Measurements from ENCODE around the gene ST6GALNAC3.

ST6GALNAC3 gene

GRCh38 chr1:76430531-76430930, 356.0 kb downstream of the ST6GALNAC3 start:
- DNase-seq (ENCODE audit: low read depth in 2 of 2) = no peak

GRCh38 chr1:76433526-76433925, 359.0 kb downstream of the ST6GALNAC3 start:
- no peak for DNase-seq (ENCODE audit: low read depth in 2 of 2)

DNA sequence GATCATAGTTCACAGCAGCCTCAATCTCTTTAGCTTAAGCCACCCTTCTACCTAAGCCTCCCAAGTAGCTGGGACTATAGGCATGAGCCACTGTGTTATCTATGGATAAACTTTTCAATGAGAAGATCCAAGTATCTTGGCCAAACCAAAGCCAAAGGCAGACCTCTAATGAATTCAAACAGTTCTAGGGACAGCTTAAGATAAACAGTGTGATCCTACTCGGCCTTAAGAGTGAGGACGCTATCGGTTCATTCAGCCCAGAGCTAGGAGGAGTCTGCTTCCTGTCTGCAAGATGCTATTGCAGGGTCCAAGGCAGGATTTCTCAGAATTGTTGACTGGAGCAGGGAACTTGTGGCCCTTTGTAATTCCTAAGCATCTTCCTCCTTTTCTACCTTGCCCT, 368.7 kb downstream of the ST6GALNAC3 start:
- DNase-seq (ENCODE audit: low read depth in 2 of 2) = no peak

- DNase-seq (ENCODE audit: low read depth in 2 of 2) = no peak
Observed at GRCh38 chr1:76444773-76445172, 370.2 kb downstream of the ST6GALNAC3 start.

DNA sequence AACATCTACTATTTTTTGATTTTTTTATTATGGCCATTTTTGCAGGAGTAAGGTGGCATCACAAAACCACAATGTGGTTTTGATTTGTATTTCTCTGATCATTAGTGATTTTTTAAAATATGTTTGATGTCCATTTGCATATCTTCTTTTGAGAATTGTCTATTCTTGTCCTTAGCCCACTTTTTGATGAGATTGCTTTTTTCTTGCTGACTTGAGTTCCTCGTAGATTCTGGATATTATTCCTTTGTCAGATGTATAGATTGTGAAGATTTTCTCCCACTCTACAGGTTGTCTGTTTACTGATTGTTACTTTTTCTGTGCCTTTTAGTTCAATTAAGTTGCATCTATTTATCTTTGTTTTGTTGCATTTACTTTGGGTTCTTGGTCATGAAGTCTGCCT, 375.7 kb downstream of the ST6GALNAC3 start:
- no peak for DNase-seq (ENCODE audit: low read depth in 2 of 2)

DNA sequence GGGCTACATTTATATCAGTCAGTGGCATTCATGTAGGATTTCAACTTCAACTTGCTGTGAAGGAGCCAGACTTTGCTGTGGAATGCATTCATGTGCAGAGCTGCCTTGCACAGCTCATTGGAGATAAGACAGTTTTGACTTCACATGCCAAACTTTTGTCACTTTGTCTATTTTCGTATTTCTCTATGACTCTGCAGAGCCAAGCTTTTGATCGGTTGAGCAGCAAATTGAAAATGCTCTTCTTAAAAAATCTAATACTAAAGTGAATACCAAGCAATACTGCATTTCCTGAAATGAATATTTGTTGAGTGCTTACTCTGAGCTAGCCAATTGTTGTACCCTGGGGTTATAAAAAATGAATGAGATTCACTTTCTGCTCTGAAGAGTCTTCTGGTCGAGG, 388.7 kb downstream of the ST6GALNAC3 start:
- no peak for DNase-seq (ENCODE audit: low read depth in 2 of 2)

DNA sequence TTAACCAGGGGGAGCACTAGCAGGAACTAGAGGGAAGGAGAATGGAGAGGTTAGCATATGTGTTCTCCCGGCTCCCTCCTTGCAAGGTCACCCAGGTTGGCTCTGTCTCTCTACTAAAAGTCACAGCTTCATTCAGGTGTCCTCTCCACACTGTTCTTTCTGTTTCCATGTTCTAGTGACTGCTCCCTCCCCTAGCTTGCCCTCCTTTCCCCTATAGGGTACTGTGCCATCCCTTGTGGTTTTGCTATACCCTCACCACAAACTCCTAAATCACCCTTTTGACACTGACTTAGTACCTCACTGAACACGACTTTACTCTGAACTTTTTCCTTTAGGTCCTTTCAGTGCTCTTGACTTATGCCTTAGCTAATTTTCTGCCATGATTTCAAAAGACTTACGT, 389.3 kb downstream of the ST6GALNAC3 start:
- no peak for DNase-seq (ENCODE audit: low read depth in 2 of 2)

DNA sequence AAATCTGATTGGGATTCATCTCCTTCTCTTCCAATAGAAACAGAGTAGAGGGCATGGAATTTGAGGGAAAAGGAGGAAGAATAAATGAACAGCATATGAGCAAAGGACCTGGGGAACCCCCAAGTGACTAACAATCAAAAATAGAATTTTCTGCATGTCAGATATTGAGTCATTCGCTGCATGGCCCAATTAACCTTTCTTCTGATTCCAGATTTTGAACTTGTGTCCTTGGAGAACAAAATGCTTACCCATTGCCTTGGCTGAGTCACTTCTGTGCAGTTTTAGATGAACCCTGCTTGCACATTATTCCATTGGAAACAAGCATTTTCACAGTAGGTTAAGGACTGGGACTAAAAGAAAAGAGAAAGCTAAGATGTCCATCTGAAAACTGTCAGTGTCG, 390.5 kb downstream of the ST6GALNAC3 start:
- DNase-seq (ENCODE audit: low read depth in 2 of 2) = no peak

DNA sequence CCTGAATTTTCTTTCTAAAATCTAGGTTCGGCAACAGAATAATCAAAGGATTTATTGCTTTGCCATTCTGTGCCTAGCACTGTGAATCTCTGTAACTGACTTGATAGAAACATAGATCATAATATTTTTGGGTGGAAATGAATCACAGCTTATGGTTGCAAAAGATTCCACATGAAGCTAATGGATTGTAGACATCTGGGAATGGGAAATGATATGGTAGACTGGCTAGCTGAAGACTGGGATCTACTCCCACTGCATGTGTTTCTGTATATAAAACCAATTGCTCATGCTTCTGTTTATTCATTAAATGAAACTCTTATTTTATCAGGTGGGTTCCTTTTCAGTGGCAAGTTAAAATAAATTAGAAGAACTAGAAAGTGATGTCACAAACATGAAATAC, 395.6 kb downstream of the ST6GALNAC3 start:
- DNase-seq (ENCODE audit: low read depth in 2 of 2) = no peak

GRCh38 chr1:76471536-76471935, 397.0 kb downstream of the ST6GALNAC3 start:
- DNase-seq (ENCODE audit: low read depth in 2 of 2) = no peak

DNA sequence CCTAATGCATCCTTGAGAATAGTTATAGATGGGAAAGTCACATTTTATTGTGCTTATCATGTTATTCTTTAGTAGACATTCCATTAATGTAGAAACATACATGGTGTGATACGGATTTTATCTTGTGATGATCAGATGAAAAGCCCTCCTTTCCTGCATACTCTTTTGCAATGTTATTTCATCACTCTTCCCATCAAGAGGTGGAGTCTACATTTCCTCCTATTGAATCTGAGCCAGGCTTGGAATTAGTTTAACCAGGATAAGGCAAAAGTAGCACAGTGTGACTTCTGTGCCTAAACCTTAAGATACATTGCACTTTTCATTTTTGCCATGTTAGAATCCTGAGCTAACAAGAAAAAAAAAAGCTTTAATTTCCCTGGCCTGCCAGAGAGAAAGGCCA, 399.0 kb downstream of the ST6GALNAC3 start:
- DNase-seq (ENCODE audit: low read depth in 2 of 2) = no peak

DNA sequence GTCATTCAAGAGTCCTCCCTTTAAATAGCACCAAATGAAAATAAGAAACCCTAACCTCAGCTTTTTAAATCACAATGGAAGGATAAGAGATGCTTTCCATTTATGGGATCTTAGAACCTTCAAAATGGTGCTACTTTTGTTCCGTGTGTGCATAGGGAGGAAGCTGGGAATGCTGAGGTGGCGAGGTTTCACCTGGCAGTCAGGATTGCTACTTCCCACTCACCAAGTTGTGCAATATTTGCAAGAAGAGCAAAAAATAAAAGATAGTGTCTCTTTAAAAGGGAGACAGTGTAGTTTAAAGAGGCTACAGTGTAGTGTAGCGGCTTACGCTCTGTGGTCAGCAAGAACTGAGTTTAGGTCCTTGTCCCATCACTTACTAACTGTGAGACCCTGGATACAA, 400.4 kb downstream of the ST6GALNAC3 start:
- DNase-seq (ENCODE audit: low read depth in 2 of 2) = no peak

- no peak for DNase-seq (ENCODE audit: low read depth in 2 of 2)
Observed at GRCh38 chr1:76477156-76477555, 402.6 kb downstream of the ST6GALNAC3 start.

GRCh38 chr1:76480827-76481226, 406.3 kb downstream of the ST6GALNAC3 start:
- DNase-seq (ENCODE audit: low read depth in 2 of 2) = no peak

DNA sequence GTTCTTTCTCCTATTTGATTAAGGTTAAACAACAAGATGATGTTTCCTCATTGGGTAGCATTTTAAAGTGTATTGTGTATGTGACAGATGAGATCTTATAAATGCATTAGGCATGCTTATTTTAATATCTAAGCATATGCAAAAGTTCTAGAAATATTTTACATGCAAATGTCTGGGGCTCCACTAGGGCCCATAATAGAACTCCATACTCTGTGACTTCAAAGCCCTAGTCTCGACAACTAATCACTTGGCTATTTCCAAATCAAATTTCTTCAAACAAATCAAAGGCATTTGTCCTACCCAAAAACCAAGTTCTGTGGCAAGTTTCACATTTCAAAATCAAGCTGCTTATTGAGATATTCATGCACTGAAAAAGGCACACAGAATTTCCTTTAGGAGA, 407.1 kb downstream of the ST6GALNAC3 start:
- DNase-seq (ENCODE audit: low read depth in 2 of 2) = no peak

GRCh38 chr1:76482272-76482671, 407.7 kb downstream of the ST6GALNAC3 start:
- no peak for DNase-seq (ENCODE audit: low read depth in 2 of 2)

GRCh38 chr1:76491737-76492136, 417.2 kb downstream of the ST6GALNAC3 start:
- no peak for DNase-seq (ENCODE audit: low read depth in 2 of 2)

- no peak for DNase-seq (ENCODE audit: low read depth in 2 of 2)
Observed at GRCh38 chr1:76492752-76493430, 418.3 kb downstream of the ST6GALNAC3 start.

GRCh38 chr1:76494807-76495206, 420.3 kb downstream of the ST6GALNAC3 start:
- DNase-seq (ENCODE audit: low read depth in 2 of 2) = no peak

DNA sequence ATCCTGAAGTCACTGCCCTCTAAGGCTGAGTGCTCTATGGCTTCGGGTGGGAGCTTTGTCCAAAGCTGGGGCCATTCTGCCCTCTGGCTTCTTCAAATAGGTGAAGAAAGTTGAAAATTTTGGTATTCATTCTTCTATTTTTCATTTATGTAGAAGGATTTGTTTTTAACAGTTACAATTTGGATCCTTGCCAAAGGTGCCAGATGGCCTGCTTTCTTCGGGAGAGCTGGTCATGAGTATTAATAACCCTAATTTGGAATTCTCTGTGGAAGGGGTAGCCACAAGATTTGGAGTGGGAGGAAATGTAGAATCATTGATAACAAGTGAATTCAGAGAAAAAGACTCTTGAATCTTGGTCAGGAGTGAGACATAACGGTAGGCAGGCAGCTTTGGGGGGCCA, 422.3 kb downstream of the ST6GALNAC3 start:
- DNase-seq (ENCODE audit: low read depth in 2 of 2) = no peak

DNA sequence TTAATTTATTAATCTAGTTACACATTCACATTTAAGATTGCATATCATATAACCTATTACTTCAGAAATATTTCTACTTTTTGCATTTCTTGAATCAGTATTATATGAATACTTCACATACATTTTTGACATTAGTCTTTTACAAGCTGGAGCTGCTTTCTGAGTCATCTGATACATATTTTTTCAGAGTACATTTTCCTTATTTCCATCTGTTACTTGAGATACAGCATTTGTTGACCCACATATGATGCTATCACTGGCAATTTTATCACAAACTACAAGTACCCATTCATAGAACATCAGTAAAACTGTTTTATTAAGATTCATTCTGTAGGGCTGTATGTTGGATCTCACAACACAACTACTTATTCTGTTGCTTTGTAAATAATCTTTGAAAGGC, 425.6 kb downstream of the ST6GALNAC3 start:
- no peak for DNase-seq (ENCODE audit: low read depth in 2 of 2)

DNA sequence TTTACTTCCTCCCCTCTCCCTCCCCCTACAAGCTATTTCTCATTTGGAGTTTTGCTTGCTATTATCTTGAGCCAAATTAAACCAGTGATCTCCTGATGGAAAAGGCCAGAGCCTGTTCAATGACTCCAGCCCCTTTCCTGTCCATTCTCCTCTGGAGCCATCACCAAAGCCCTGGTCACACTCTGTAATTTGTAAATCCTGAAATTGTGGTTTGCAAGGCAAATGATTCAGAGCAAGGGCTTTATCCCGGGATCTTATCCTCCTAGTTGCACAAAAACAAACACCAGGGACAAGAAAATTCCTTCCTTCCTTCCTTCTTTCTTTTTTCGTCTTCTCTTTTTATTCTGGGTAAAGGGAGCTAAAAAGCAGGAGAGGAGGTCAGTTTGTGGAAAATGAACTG, 426.6 kb downstream of the ST6GALNAC3 start:
- DNase-seq (ENCODE audit: low read depth in 2 of 2) = no peak

DNA sequence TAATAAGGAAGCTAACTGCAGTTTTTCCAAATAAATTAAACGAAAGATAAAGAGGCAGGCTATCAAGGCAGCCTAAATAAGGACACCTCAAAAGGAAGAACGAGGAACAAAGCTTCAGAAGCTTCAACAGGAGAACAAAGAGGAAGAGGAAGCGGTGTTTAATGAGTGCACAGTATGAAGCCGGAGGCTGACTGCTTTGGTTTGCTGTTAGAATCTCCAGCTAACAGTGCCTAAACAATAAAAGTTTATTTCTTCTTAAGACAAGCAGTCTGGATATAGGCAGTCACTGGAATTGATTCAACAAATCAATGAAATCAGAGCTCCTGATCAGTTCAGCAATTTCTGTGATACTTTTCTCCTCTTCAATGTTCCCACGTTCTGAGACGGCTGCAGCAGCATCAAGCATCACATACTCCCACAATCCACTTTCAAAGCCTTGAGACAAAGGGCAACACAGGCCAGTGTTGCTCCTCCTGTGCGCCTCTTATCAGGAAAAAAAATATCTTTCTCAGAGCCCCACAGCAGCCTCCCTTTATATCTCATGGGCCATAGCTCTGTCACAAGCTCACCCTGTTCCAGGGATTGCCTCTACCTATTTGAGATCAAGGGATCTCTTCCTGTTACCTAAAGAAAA, 427.2 kb downstream of the ST6GALNAC3 start:
- DNase-seq (ENCODE audit: low read depth in 2 of 2) = no peak

DNA sequence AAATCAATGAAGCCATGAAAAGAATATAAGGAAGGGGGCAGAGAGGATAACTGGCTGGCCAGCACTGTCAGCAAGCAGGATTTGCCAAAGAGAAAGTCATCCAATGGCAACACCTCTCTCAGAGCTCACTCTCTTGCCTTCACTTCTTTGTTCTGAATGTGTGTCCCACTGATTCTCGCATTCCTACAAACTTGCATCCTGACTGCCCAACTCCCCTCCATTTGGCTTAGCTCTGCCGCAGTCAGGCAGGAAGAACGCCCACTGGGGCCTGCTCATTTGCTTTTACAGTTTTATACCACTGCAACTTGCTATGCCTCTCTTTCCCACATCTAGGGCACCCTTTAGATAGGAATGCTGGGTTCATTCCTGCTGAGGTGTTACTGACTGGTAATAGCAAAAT, 428.6 kb downstream of the ST6GALNAC3 start:
- no peak for DNase-seq (ENCODE audit: low read depth in 2 of 2)
